Neutrophil (primary cell): Measurements from ENCODE around the gene C6orf132.

Source experiments
- H3K27ac ChIP-seq: fragments of 200-600 bp; sonication (generic); 2 replicates; pipeline ENCODE4 v1.5.1; 2016; ENCODE audit warnings: mild to moderate bottlenecking, moderate library complexity
- H3K27me3 ChIP-seq: fragments of 200-600 bp; sonication (generic); 2 replicates; pipeline ENCODE4 v1.6.0; 2016; ENCODE audit warnings: mild to moderate bottlenecking
- H3K36me3 ChIP-seq: fragments of 200-600 bp; sonication (generic); 2 replicates; pipeline ENCODE4 v1.5.1; 2017
- H3K4me1 ChIP-seq, 2 experiments: fragments of 200-600 bp in 1 of 2; sonication (generic) in 1 of 2; 1 replicate in 1 of 2; 2 replicates in 1 of 2; pipeline versions ENCODE4 v1.5.1 to v1.6.1; 2013 to 2016; ENCODE audit warnings: low read depth in 1 of 2, low read length in 1 of 2, mild to moderate bottlenecking in 1 of 2, moderate library complexity in 1 of 2; ENCODE audit not compliant: control insufficient read depth in 1 of 2, insufficient read depth in 1 of 2
- H3K4me3 ChIP-seq, 2 experiments: fragments of 200-600 bp in 1 of 2; sonication (generic) in 1 of 2; 1 replicate in 1 of 2; 2 replicates in 1 of 2; pipeline ENCODE4 v1.5.1; 2013 to 2016; ENCODE audit warnings: low read depth in 1 of 2, low read length in 1 of 2, mild to moderate bottlenecking in 1 of 2, moderate library complexity in 1 of 2
- H3K9me3 ChIP-seq: fragments of 200-600 bp; sonication (generic); 2 replicates; pipeline ENCODE4 v1.5.1; 2016
- CTCF ChIP-seq: fragments of 200-600 bp; sonication (generic); IDR thresholded peaks from 2 replicates; pipeline ENCODE4 v1.5.1; 2016; ENCODE audit warnings: antibody characterized with exemption

The C6orf132 gene

GRCh38 chr6:42152024-42152423, 9.6 kb upstream of the C6orf132 start:
- H3K9me3 ChIP-seq: no peaks in the 10 kb centered on the region
- no peak overlapping the region for H3K27ac ChIP-seq
- no peak for TF ChIP-seq CTCF
- peaks cover 2% of the 10 kb centered on the region for H3K27me3 ChIP-seq
- no peak overlapping the region for H3K4me3 ChIP-seq
- H3K4me1 ChIP-seq: no peaks in the 10 kb centered on the region
- no peaks in the 10 kb centered on the region for H3K36me3 ChIP-seq

- no peaks in the 10 kb centered on the region for H3K36me3 ChIP-seq
- H3K4me3 ChIP-seq: no peak overlapping the region
- no peak for TF ChIP-seq CTCF
- H3K27me3 ChIP-seq: peaks cover 7% of the 10 kb centered on the region
- no peaks in the 10 kb centered on the region for H3K9me3 ChIP-seq
- H3K4me1 ChIP-seq: no peaks in the 10 kb centered on the region
- H3K27ac ChIP-seq: no peak overlapping the region
Measured at GRCh38 chr6:42150254-42150653, 7.8 kb upstream of the C6orf132 start.

GRCh38 chr6:42148058-42148457, 5.6 kb upstream of the C6orf132 start:
- H3K27me3 ChIP-seq: peaks cover 20% of the 10 kb centered on the region
- no peak for TF ChIP-seq CTCF
- H3K4me3 ChIP-seq: no peak overlapping the region
- H3K27ac ChIP-seq: no peak overlapping the region
- H3K4me1 ChIP-seq: no peaks in the 10 kb centered on the region
- H3K9me3 ChIP-seq: no peaks in the 10 kb centered on the region
- H3K36me3 ChIP-seq: no peaks in the 10 kb centered on the region

GRCh38 chr6:42147138-42147562, 4.7 kb upstream of the C6orf132 start:
- Histone ChIP-seq H3K36me3 (no peaks in the 10 kb centered on the region), H3K27me3 (peaks cover 29% of the 10 kb centered on the region), H3K4me1 (peaks cover 7 to 8% of the 10 kb centered on the region in 2 experiments), H3K27ac (no peak overlapping the region), H3K9me3 (no peaks in the 10 kb centered on the region), H3K4me3 (no peak overlapping the region)
- no peak for TF ChIP-seq CTCF

GRCh38 chr6:42141603-42142117, 760 bp downstream of the C6orf132 start:
- H3K36me3 ChIP-seq: no peaks in the 10 kb centered on the region
- H3K9me3 ChIP-seq: no peaks in the 10 kb centered on the region
- H3K4me3 ChIP-seq: no peak overlapping the region
- TF ChIP-seq CTCF: no peak
- peaks cover 11% of the 10 kb centered on the region in 2 experiments for H3K4me1 ChIP-seq
- H3K27me3 ChIP-seq: peaks cover 59% of the 10 kb centered on the region
- no peak overlapping the region for H3K27ac ChIP-seq
